H1 (cell line): ENCODE data around the gene RPS6KA2. TPM values are rescaled to one million over a fixed set of nuclear protein-coding genes. Genes with fewer than 3 reads are reported as not detected.
A peak's percentile ranks its signal among the peaks of the same experiment; 100 is the strongest.

Experiments used
- CTCF ChIA-PET: fragments of 300-600 bp; sonication (Branson Sonifier 250); formaldehyde crosslinking; loops from one replicate; lab custom pipeline; 2021; ENCODE audit not compliant: partially characterized antibody; lab: Charles Lee
- POLR2A ChIA-PET: fragments of 300-600 bp; sonication (Branson Sonifier 250); formaldehyde crosslinking; loops from one replicate; lab custom pipeline; 2021; ENCODE audit warnings: inconsistent platforms; ENCODE audit not compliant: partially characterized antibody; lab: Charles Lee
- DNase-seq, 2 experiments: peaks; one replicate each; pipeline versions ENCODE4 v3.0.0 to v3.0.0-alpha.2; 2010 to 2022; ENCODE audit warnings: low spot score in 2 of 2, low read depth in 1 of 2, mixed read lengths in 1 of 2
- FAIRE-seq: peaks from 2 replicates; lab custom pipeline; 2011; peaks lifted over from hg19 to GRCh38; lab: Jason Lieb, UNC
- H2AFZ ChIP-seq: 2 replicates; pipeline ENCODE4 v1.8.1; 2012; ENCODE audit warnings: low read length, inconsistent platforms
- H2AK5ac ChIP-seq: 2 replicates; pipeline ENCODE4 v1.6.1; 2013; ENCODE audit warnings: low read depth, low read length
- H2BK120ac ChIP-seq: replicated peaks from 2 replicates; pipeline ENCODE3; 2013; ENCODE audit warnings: low read depth, low read length, inconsistent platforms
- H2BK12ac ChIP-seq: 2 replicates; pipeline ENCODE4 v1.6.1; 2013; ENCODE audit warnings: low read depth, low read length
- H2BK15ac ChIP-seq: 2 replicates; pipeline ENCODE4 v1.6.1; 2013; ENCODE audit warnings: low read length
- H2BK20ac ChIP-seq: 2 replicates; pipeline ENCODE4 v1.6.1; 2013; ENCODE audit warnings: low read length
- H2BK5ac ChIP-seq: 2 replicates; pipeline ENCODE4 v1.6.1; 2013; ENCODE audit warnings: low read depth, low read length
- H3K14ac ChIP-seq: 2 replicates; pipeline ENCODE4 v1.6.1; 2013; ENCODE audit warnings: inconsistent platforms; ENCODE audit not compliant: insufficient read length
- H3K18ac ChIP-seq: 2 replicates; pipeline ENCODE4 v1.6.1; 2013; ENCODE audit warnings: low read length; ENCODE audit errors: extremely low read depth
- H3K23ac ChIP-seq: 2 replicates; pipeline ENCODE4 v1.6.1; 2013; ENCODE audit warnings: inconsistent platforms; ENCODE audit not compliant: insufficient read length
- H3K23me2 ChIP-seq: 2 replicates; pipeline ENCODE4 v1.6.1; 2013; ENCODE audit warnings: low read depth, low read length
- H3K27ac ChIP-seq: 2 replicates; pipeline ENCODE4 v1.6.1; 2011; ENCODE audit warnings: low read depth, low read length, inconsistent platforms
- H3K27me3 ChIP-seq, 4 experiments: replicated peaks in 1 of 4; 1 replicate in 1 of 4; 2 replicates in 3 of 4; pipeline versions ENCODE4 v1.6.1 to v1.8.1; 2011 to 2013; ENCODE audit warnings: low read length in 3 of 4, mild to moderate bottlenecking in 3 of 4, inconsistent platforms in 2 of 4, mixed read lengths in 2 of 4, moderate library complexity in 1 of 4; ENCODE audit not compliant: control insufficient read depth in 3 of 4, insufficient read depth in 3 of 4; ENCODE audit errors: extremely low read depth in 1 of 4
- H3K36me3 ChIP-seq, 4 experiments: 2 replicates each; pipeline versions ENCODE4 v1.6.1 to v1.8.1; 2011 to 2013; ENCODE audit warnings: mild to moderate bottlenecking in 4 of 4, low read length in 3 of 4, moderate library complexity in 2 of 4, control low read depth in 1 of 4, inconsistent platforms in 1 of 4; ENCODE audit not compliant: insufficient read depth in 4 of 4, control insufficient read depth in 2 of 4
- H3K4ac ChIP-seq: replicated peaks from 2 replicates; pipeline ENCODE3; 2013; ENCODE audit warnings: low read length, low read depth, mixed read lengths, inconsistent platforms; ENCODE audit not compliant: insufficient read length
- H3K4me1 ChIP-seq, 4 experiments: replicated peaks in 1 of 4; 1 replicate in 1 of 4; 2 replicates in 3 of 4; pipeline versions ENCODE4 v1.6.1 to v1.8.1; 2011 to 2013; ENCODE audit warnings: low read length in 3 of 4, inconsistent platforms in 2 of 4, mixed read lengths in 1 of 4; ENCODE audit not compliant: insufficient read depth in 4 of 4, control insufficient read depth in 3 of 4
- H3K4me2 ChIP-seq, 2 experiments: 2 replicates each; pipeline versions ENCODE4 v1.6.1 to v1.8.1; 2011 to 2013; ENCODE audit warnings: low read depth in 2 of 2, low read length in 2 of 2, control low read depth in 1 of 2, inconsistent platforms in 1 of 2, mild to moderate bottlenecking in 1 of 2; ENCODE audit not compliant: insufficient read depth in 1 of 2
- H3K4me3 ChIP-seq, 4 experiments: fragments of 200-600, 300-600 bp in 1 of 4; sonication (generic), shearing (Covaris generic), sonication (Bioruptor Twin) in 1 of 4; 2 replicates each; pipeline versions ENCODE4 v1.5.1 to v1.8.1; 2011 to 2016; ENCODE audit warnings: low read length in 4 of 4, low read depth in 3 of 4, control low read depth in 2 of 4, inconsistent platforms in 2 of 4, mild to moderate bottlenecking in 2 of 4, mixed read lengths in 1 of 4, moderate library complexity in 1 of 4; ENCODE audit not compliant: insufficient read depth in 2 of 4; ENCODE audit errors: extremely low read depth in 1 of 4
- H3K56ac ChIP-seq: replicated peaks from 2 replicates; pipeline ENCODE3; 2013; ENCODE audit warnings: low read depth, mild to moderate bottlenecking, mixed read lengths, low read length, inconsistent platforms; ENCODE audit not compliant: insufficient read length
- H3K79me1 ChIP-seq: 2 replicates; pipeline ENCODE4 v1.6.1; 2013; ENCODE audit warnings: low read depth, low read length, control low read depth
- H3K79me2 ChIP-seq, 2 experiments: 2 replicates each; pipeline versions ENCODE4 v1.6.1 to v1.8.1; 2012 to 2013; ENCODE audit warnings: low read length in 2 of 2, mild to moderate bottlenecking in 2 of 2, inconsistent platforms in 1 of 2; ENCODE audit not compliant: insufficient read depth in 2 of 2, control insufficient read depth in 1 of 2
- H3K9ac ChIP-seq, 4 experiments: replicated peaks in 1 of 4; 1 replicate in 1 of 4; 2 replicates in 3 of 4; pipeline versions ENCODE4 v1.6.1 to v1.8.1; 2011 to 2013; ENCODE audit warnings: low read depth in 3 of 4, low read length in 3 of 4, control low read depth in 2 of 4, mild to moderate bottlenecking in 2 of 4, moderate library complexity in 2 of 4, inconsistent platforms in 1 of 4; ENCODE audit errors: extremely low read depth in 1 of 4
- H3K9me3 ChIP-seq, 2 experiments: 2 replicates each; pipeline versions ENCODE4 v1.6.1 to v1.8.1; 2012 to 2013; ENCODE audit warnings: mild to moderate bottlenecking in 2 of 2, moderate library complexity in 2 of 2, control low read depth in 1 of 2, inconsistent platforms in 1 of 2, low read depth in 1 of 2, low read length in 1 of 2, mixed read lengths in 1 of 2; ENCODE audit not compliant: insufficient read depth in 2 of 2
- H4K20me1 ChIP-seq, 2 experiments: replicated peaks in 1 of 2; 2 replicates each; pipeline versions ENCODE3 to v1.8.1; 2011 to 2013; ENCODE audit warnings: inconsistent platforms in 2 of 2, low read length in 2 of 2, mild to moderate bottlenecking in 1 of 2; ENCODE audit not compliant: insufficient read depth in 2 of 2, control insufficient read depth in 1 of 2
- H4K5ac ChIP-seq: 2 replicates; pipeline ENCODE4 v1.6.1; 2013; ENCODE audit warnings: low read length, low read depth, mixed read lengths, inconsistent platforms; ENCODE audit not compliant: insufficient read length
- H4K8ac ChIP-seq: 2 replicates; pipeline ENCODE4 v1.8.0; 2013; ENCODE audit warnings: mild to moderate bottlenecking, moderate library complexity, low read length, inconsistent platforms; ENCODE audit not compliant: insufficient read depth; ENCODE audit errors: extremely low read depth
- H4K91ac ChIP-seq: replicated peaks from 2 replicates; pipeline ENCODE3; 2013; ENCODE audit warnings: low read length, mixed read lengths, inconsistent platforms; ENCODE audit not compliant: insufficient read length
- ASH2L ChIP-seq: fragments of 200-600, 300-600 bp; sonication (generic); IDR thresholded peaks from one replicate; pipeline ENCODE4 v1.7.1; 2017; ENCODE audit warnings: low read length
- EZH2 ChIP-seq: fragments of 200-600 bp; sonication (generic); IDR thresholded peaks from 2 replicates; pipeline ENCODE4 v1.7.1; 2012; ENCODE audit warnings: low read depth, mild to moderate bottlenecking, moderate library complexity, low read length, inconsistent platforms; ENCODE audit not compliant: severe bottlenecking
- GABPA ChIP-seq: IDR thresholded peaks from 2 replicates; pipeline ENCODE4 v1.6.1; 2011; ENCODE audit warnings: mild to moderate bottlenecking, low read length, moderate library complexity, borderline replicate concordance; ENCODE audit not compliant: insufficient read depth
- TAF7 ChIP-seq: optimal IDR thresholded peaks from 2 replicates; pipeline ENCODE3; 2011; ENCODE audit warnings: low read depth, mild to moderate bottlenecking, inconsistent platforms, low read length, moderate library complexity, borderline replicate concordance
- USF2 ChIP-seq: IDR thresholded peaks from 2 replicates; pipeline ENCODE4 v1.6.1; 2011; ENCODE audit warnings: low read length, improper control_type of control experiment
- WGBS, 2 experiments: shearing (Covaris generic) in 1 of 2; methylation state at CpG; one replicate each; pipeline versions ENCODE4 v1.1.6 to v1.1.7; 2013 to 2015; ENCODE audit warnings: low lambda C conversion rate in 2 of 2, mixed read lengths in 2 of 2, inconsistent platforms in 1 of 2, low coverage in 1 of 2, missing lambda C conversion rate in 1 of 2; ENCODE audit not compliant: insufficient replicate concordance in 2 of 2, insufficient coverage in 1 of 2, insufficient read length in 1 of 2; ENCODE audit errors: extremely low coverage in 1 of 2, missing lambda C conversion rate in 1 of 2; 5-methylcytosine and 5-hydroxymethylcytosine counted together
- polyA plus RNA-seq, 7 experiments: library from polyadenylated mRNA; depleted of rRNA in 3 of 7; stranded (reverse) in 5 of 7; unstranded in 2 of 7; fragments of >200 nt in 5 of 7; fragments of 200-250 nt in 2 of 7; gene quantifications; 1 replicate in 5 of 7; 2 replicates in 1 of 7; 4 replicates in 1 of 7; pipeline versions ENCODE4 v1.2.1 to v1.2.3, GENCODE V29; 2011 to 2013; ENCODE audit warnings: missing spikeins in 2 of 7, mixed read lengths in 2 of 7
- total RNA-seq: library from RNA; stranded (reverse); fragmentation: NEBNext Ultra II Directional; extraction: Animal tissue kit (Norgen Biotek cat#: 25700); gene quantifications from 2 replicates; pipeline ENCODE4 v1.2.1, GENCODE V29; 2021

RPS6KA2 gene
- total and polyA plus RNA-seq, 2 of the 8 experiments (the other 6 are each of a cell fraction or from before 2014, with no cell fraction given), result 8.8 to 25.7 TPM

DNA sequence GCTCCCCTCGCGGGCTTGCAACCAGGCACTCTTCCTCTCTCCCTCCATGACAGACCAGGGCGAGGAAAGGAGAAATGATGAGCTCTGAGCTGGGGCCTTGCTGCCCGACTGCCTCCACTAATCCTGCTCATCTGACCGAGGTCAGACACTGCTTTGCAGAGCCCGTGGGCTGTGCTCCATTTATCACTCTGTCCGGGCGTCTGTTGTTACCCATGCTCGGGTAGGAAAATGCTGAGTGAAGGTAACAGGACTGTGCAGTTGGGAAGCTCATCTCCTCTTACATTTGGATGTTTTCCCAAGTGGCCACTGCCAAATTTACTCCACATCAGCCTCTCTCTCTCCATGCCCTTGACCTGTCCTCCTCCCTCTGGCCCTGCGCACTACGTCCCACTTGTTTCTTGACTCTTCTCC, 14.6 kb downstream of the RPS6KA2 start:
- no peak overlapping the region for H4K91ac ChIP-seq
- H4K20me1 ChIP-seq, result peaks cover 6 to 8% of the 10 kb centered on the region in 2 experiments
- no peak overlapping the region for H3K23ac ChIP-seq
- H3K79me1 ChIP-seq, result peaks cover 8% of the 10 kb centered on the region; the same call in 1 of the 2 replicates
- H3K27ac ChIP-seq, result no peak overlapping the region
- H3K4me2 ChIP-seq, result no peak overlapping the region
- H3K9me3 ChIP-seq, result no peaks in the 10 kb centered on the region
- no peak overlapping the region for H2BK120ac ChIP-seq
- H2BK12ac ChIP-seq, result no peak overlapping the region
- peaks cover 0 to 54% of the 10 kb centered on the region in 2 experiments; a peak in 2 of 4 replicates for H3K79me2 ChIP-seq
- no peak overlapping the region for H3K4me3 ChIP-seq
- TF ChIP-seq EZH2 (no peak), TAF7 (no peak), ASH2L (no peak), USF2 (no peak), GABPA (no peak)
- no peak overlapping the region for H4K8ac ChIP-seq
- H2AFZ ChIP-seq, result no peak overlapping the region
- no peak overlapping the region for H2BK15ac ChIP-seq
- H3K9ac ChIP-seq, result no peak overlapping the region
- H2AK5ac ChIP-seq, result no peak overlapping the region
- H3K18ac ChIP-seq, result no peak overlapping the region
- ChIA-PET POLR2A (interaction anchor here (0.9 to 3.2 kb wide), 4 partner anchors 10 to 86 kb away, joined by 3 to 19 read pairs (median 6); partner anchors contain the start of gene RPS6KA2), CTCF (interaction anchor here (0.5 to 2.8 kb wide), 5 partner anchors 9 to 211 kb away, joined by 3 to 17 read pairs (median 3); no protein-coding TSS in a partner anchor)
- no peak overlapping the region for H2BK20ac ChIP-seq
- H2BK5ac ChIP-seq, result 0 out of 2 replicates have a peak overlapping the region, but pooled peaks have one; percentile 16
- no peaks in the 10 kb centered on the region for H3K27me3 ChIP-seq
- H3K56ac ChIP-seq, result no peak overlapping the region
- FAIRE-seq, result no peak
- no peak overlapping the region for H3K14ac ChIP-seq
- H3K23me2 ChIP-seq, result no peaks in the 10 kb centered on the region
- H3K4me1 ChIP-seq, result peaks cover 0 to 8% (median 4%) of the 10 kb centered on the region in 4 experiments; a peak in 4 of 7 replicates
- no peak overlapping the region for H4K5ac ChIP-seq
- no peaks in the 10 kb centered on the region for H3K36me3 ChIP-seq
- DNase-seq, result no peak
- 92% methylated on average over 11 of the region's 11 CpGs; no CpG with 5 or more reads in 1 of the 2 experiments for WGBS, 2 experiments
- no peak overlapping the region for H3K4ac ChIP-seq
